Peyer's patch (tissue), 4 donors: Measurements from ENCODE around the gene PIP4K2C.

Experiments
- CTCF ChIP-seq, 6 experiments: fragments of 450-650 bp in 4 of 6; fragments of 200-600 bp in 2 of 6; sonication (generic) in 1 of 6; IDR thresholded peaks; one replicate each; pipeline ENCODE4 v1.5.1; 2017 to 2019; ENCODE audit warnings: antibody characterized with exemption in 6 of 6, mild to moderate bottlenecking in 3 of 6, moderate library complexity in 1 of 6
- POLR2A ChIP-seq, 2 donors: fragments of 450-650 bp; IDR thresholded peaks; one replicate each; pipeline ENCODE4 v1.5.1; 2017; ENCODE audit warnings: antibody characterized with exemption in 2 of 2, mild to moderate bottlenecking in 2 of 2, moderate library complexity in 2 of 2

GRCh38 chr12:57548013-57548315, 43.0 kb upstream of the PIP4K2C start:
- no peak for TF ChIP-seq CTCF (IDR thresholded peaks at IDR 0.05)
- TF ChIP-seq POLR2A (IDR thresholded peaks at IDR 0.05) = no peak
